Adrenal gland (tissue), 5 donors: ENCODE measurements around the gene PTPRN2.

Experiments
- CTCF ChIP-seq, 6 experiments: fragments of 450-650 bp in 4 of 6; fragments of 200-600 bp in 2 of 6; sonication (generic) in 1 of 6; IDR thresholded peaks; 1 replicate in 5 of 6; 2 replicates in 1 of 6; pipeline versions ENCODE4 v1.5.1 to v1.8.0; 2016 to 2021; ENCODE audit warnings: antibody characterized with exemption in 6 of 6, mild to moderate bottlenecking in 2 of 6, moderate library complexity in 1 of 6
- POLR2A ChIP-seq, 2 donors: fragments of 450-650 bp; IDR thresholded peaks; one replicate each; pipeline ENCODE4 v1.6.1; 2017; ENCODE audit warnings: antibody characterized with exemption in 2 of 2, mild to moderate bottlenecking in 2 of 2, moderate library complexity in 1 of 2
- donor health status: DM: no; HTN: no; CAD: no.

DNA sequence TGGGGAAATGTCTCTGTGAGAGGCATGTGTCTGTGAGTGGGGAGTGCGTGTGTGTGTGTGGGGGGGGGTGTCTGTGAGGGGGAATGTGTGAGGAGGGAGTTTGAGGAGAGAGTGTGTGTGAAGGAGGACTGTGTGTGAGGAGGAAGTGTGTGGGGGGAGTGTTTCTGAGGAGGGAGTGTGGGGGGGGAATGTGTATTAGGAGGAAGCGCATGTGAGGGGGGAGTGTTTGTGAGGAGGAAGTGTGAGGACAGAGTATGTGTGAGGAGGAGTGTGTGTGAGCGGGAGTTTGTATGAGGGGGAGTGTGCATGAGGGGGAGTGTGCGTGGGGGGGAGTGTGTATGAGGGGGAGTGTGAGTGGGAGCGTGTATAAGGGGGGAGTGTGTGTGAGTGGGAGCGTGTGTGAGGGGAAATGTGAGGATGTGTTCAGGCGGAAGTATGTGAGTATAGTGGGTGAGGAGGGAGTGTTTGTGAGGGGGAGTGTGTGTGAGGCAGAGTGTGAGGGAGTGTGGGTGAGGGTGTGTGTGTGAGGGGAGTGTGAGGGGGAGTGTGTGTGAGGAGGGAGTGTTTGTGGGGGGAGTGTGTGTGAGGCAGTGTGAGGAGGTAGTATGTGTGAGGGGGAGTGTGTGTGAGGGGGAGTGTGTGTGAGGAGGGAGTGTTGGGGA, 21.8 kb upstream of the PTPRN2 start:
- TF ChIP-seq CTCF (IDR thresholded peaks at IDR 0.05) (no peak), POLR2A (IDR thresholded peaks at IDR 0.05) (no peak)
